ENCODE results near the gene PLAC8L1. TPM values are rescaled to one million over a fixed set of nuclear protein-coding genes. Genes with fewer than 3 reads are reported as not detected.
"Not testable (repeated sequence)": the region's sequence is repeated elsewhere in the genome, so short reads cannot be mapped to it uniquely, and the experiment has no call there.

PLAC8L1 gene, protein sequence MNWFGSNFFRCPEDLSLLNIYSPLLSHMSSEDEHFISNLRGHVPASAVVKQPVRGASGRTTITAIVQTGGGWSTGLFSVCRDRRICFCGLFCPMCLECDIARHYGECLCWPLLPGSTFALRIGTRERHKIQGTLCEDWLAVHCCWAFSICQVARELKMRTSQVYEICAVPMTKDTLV
- total RNA-seq (2014; rRNA removed; shearing (Covaris generic)): not detected in 2 replicates

DNA sequence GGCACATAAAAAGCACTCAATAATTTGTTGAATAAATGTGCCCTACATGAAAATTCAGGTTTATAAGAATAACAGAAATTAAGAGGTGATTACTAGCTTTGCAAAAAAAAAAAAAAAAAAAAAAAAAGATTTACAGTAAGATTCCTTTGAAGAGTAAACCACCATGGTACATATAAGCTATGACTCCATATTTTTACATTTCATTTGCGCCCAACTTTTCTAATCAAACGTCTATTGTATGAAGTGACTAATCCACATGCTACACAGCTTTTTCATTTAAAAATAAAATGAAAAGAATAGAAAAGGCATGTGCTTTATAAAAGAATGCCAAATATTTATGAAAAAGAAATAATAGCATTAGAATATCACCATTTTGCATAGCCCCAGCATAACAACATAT lies at the start of gene PLAC8L1:
Gene PLAC8L1 (minus strand): TSS at position 101 of the 400 bp plus-strand sequence. CDS start 1,266 bp downstream, outside the sequence.
- in situ Hi-C loops (cut with HindIII; ENCODE audit: low sequenced_read_pairs): no loop called here

DNA sequence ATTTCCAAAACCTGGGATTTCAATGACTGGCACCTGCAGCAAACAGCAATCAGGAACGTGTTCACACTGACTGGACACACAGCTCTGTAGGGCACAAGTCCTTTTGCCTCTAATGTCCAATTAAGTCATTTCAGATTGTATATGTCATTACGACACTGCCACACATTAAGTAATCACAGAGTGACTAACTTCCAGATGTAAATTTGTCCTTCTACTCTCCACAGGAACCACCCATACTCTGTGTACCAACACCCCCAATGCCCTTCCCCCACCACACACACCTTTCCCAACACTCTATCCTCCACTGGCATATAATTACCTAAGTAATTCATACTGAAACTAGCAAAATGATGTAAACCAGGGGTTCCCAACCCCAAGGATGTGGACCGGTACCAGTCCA lies 46.6 kb upstream of the PLAC8L1 start:
- in situ Hi-C loops (cut with HindIII; ENCODE audit: low sequenced_read_pairs): no loop called here
- DNase-seq (ENCODE audit: low spot score): no peak

More for the DNA sequence above, at the start of gene PLAC8L1:
- no peak for DNase-seq (ENCODE audit: low spot score)

DNA sequence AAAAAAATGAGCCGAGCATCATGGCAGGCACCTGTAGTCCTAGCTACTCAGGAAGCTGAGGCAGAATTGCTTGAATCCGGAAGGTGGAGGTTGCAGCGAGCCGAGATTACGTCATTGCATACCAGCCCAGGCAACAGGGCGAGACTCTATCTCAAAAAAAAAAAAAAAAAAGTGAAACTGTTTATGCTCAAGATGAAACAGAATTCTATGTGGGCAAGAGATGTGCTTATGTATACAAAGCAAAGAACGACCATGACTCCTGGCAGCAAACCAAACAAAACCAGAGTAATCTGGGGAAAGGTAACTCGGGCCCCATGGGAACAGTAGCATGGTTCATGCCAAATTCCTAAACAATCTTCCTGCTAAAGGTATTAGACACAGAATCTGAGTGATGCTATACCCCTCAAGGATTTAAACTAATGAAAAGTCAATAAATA lies 32.6 kb upstream of the PLAC8L1 start:
- DNase-seq (ENCODE audit: low spot score): no peak
- in situ Hi-C loops (cut with HindIII; ENCODE audit: low sequenced_read_pairs): no loop called here

DNA sequence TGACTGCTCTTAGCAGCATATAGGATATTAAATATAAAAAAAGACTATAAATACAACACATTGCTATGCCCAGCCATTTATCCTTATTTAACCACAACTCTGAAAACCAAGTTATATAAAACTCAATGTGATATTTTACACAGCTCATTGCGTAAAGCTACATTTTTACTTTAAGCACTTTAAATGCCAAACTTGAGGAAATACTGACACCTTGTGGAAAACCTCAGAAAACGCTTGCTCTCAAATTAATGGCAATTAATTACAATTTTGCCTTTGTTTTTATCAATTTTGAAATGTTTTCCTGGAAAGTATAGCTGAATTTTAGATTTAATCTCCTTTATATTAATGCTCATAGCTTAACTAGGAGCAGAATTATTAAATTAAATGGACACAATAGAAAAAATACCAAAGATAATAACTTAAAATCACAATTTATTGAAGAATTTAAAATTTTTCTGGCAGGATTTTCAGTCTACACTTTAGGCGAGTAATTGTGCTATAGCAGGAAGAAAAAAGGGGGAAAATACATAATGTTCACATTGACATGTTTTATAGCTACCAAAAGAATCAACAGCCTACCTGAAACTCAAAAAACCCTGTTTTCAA lies 25.2 kb upstream of the PLAC8L1 start:
- peak; percentile 20 for DNase-seq (ENCODE audit: low spot score)
- in situ Hi-C loops (cut with HindIII; ENCODE audit: low sequenced_read_pairs): no loop called here

DNA sequence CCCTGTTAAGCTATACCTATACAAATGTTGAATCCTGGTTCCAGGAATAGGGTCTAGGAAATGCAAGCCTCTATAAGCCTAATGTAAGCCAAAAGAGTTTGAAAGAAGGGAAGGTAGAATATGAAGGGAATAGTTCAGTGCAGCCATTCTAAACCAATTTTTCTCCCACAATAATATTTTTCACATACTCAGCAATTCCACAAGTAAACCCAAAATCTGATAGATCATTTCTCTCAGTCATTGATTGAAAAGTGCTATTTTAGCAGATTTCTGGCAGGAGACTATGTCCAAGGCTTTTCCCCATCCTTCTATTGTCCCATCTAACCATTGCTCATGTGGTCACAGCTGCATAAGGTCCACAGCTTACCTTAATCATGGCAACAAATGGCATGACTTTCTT lies 20.7 kb upstream of the PLAC8L1 start:
- in situ Hi-C loops (cut with HindIII; ENCODE audit: low sequenced_read_pairs): no loop called here
- DNase-seq (ENCODE audit: low spot score): no peak

DNA sequence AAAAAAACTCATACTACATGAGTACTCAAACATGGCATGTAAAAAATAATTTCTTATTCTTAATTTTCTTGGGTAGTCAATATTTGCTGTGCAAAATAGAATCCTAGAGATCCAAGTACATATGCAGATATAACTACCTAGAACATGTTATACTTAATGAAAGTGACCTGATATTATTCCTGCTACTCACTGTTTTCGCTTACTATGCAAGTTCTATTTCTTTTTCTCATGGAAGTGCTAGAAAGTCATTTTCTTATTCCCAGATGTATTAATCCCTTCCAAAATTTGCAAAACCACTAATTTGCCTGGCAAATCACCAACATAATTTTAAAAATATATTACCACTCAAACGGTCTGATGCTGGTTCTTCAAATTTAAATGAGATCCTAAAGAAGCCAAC lies 19.2 kb upstream of the PLAC8L1 start:
- DNase-seq (ENCODE audit: low spot score): no peak
- in situ Hi-C loops (cut with HindIII; ENCODE audit: low sequenced_read_pairs): no loop called here

DNA sequence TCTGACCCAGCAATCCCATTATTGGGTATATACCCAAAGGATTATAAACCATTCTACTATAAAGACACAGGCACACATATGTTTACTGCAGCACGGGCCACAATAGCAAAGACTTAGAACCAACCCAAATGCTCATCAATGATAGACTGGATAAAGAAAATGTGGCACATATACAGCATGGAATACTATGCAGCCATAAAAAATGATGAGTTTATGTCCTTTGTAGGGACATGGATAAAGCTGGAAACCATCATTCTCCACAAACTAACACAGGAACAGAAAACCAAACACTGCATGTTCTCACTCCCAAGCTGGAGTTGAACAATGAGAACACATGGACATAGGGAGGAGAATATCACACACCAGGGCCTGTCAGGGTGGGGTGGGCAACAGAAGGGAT lies 16.1 kb upstream of the PLAC8L1 start:
- in situ Hi-C loops (cut with HindIII; ENCODE audit: low sequenced_read_pairs): not testable (repeated sequence)

DNA sequence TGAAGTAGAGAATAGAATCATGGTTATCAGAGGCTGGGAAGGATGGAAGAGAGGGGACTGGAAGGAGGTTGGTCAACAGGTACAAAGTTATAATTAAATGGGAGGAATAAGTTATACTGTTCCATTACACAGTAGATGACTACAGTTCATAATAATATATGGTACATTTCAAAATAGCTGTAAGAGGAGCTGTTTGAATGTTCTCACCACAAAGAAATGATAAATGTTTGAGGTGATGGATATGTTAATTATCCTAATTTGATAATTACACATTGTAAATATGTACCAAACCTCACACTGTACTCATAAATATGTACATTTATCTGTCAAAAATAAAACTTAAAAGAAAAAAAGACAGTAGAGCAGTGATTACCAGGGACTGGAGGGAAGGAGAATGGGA lies 12.9 kb upstream of the PLAC8L1 start:
- in situ Hi-C loops (cut with HindIII; ENCODE audit: low sequenced_read_pairs): no loop called here
- DNase-seq (ENCODE audit: low spot score): no peak

More for the DNA sequence above, 16.1 kb upstream of the PLAC8L1 start:
- DNase-seq (ENCODE audit: low spot score): not testable (repeated sequence)

DNA sequence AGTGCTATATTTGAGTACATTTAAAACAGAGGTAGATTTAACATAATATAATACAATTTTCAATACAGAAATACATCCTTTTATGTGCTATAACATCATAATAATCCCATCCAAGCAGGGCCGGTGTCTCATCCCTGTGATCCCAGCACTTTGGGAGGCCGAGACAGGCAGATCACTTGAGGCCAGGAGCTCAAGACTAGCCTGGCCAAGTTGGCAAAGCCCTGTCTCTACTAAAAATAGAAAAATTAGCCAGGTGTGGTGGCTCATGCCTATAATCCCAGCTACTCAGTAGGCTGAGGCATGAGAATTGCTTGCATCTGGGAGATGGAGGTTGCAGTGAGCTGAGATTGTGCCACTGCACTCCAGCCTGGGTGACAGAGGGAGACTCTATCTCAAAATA lies 11.8 kb upstream of the PLAC8L1 start:
- in situ Hi-C loops (cut with HindIII; ENCODE audit: low sequenced_read_pairs): not testable (repeated sequence)
- DNase-seq (ENCODE audit: low spot score): peak; percentile 26

DNA sequence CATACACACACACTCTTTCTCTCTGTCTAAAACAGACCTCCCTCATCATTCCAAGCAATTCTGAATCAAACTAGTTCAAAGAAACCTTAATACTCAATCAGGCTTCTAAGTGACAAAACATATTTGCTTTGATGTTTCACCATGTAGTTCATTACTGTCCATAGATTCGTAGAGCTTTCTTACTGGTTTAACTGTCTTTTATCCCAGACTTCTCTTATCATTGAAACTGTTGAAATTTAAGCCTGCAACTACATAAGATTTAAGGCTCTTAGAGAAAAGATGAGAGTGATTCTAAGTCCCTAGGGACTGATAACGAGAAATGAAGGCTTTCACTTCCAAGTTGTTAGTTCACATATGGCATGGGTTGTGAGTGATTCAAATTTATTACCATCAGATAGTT lies 11.0 kb upstream of the PLAC8L1 start:
- in situ Hi-C loops (cut with HindIII; ENCODE audit: low sequenced_read_pairs): no loop called here
- no peak for DNase-seq (ENCODE audit: low spot score)

DNA sequence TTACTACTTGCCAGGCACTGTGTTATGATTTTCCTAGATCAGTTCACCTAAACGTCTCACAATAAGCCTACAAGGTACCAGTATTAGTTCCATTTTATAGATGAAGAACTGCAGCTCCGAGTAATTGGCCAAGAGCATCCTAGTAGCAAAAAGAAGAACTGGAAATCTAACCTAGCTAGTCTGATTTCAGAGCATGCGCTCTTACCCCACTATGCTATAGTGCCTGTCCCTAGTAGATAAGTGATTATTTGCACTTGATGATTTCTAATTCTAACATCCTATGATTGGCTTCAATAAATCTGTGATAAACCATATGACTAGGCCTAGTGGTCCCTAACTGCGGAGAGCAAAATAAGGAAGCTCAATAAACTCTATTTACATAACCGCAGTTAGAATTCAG lies 7.1 kb upstream of the PLAC8L1 start:
- no peak for DNase-seq (ENCODE audit: low spot score)
- in situ Hi-C loops (cut with HindIII; ENCODE audit: low sequenced_read_pairs): loop anchor here (5.0 kb wide), 1 partner anchor 50 kb away; no protein-coding TSS in a partner anchor

DNA sequence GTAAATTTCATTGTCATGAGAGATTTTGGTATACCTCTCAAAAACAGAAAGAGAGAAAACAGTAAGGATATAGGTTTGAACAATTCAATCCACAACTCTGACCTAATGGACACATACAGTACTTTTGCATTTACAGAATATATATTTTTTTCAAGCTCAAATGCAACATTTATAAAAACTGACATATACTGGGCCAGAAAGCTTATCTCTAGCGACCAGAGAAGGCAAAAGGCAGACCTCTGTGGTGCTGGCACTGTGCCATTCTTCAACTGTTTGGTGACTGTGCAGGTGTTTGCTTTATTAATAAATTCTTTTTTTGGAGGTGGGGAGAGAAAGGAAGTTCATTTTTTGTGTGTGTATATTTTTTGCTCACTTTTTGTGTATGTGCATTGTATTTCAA lies 6.0 kb upstream of the PLAC8L1 start:
- in situ Hi-C loops (cut with HindIII; ENCODE audit: low sequenced_read_pairs): loop anchor here (5.0 kb wide), 1 partner anchor 49 kb away; no protein-coding TSS in a partner anchor
- DNase-seq (ENCODE audit: low spot score): peak; percentile 9

DNA sequence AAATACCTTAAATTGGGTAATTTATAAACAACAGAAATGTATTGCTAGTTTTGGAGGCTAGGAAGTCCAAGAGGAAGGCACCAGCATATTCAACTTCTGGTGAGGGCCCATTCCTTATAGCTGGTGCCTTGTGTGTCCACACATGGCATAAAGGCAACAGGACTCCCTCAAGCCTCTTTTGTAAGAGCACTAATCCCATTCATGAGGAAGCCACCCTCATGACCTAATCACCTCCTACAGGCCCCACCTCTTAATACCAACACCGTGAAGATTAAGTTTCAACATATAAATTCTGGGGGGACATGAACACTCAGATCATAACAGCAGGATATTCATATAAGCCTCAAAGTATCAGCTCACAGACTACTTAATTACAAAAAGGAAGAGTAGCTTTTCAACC lies 4.0 kb upstream of the PLAC8L1 start:
- in situ Hi-C loops (cut with HindIII; ENCODE audit: low sequenced_read_pairs): no loop called here

DNA sequence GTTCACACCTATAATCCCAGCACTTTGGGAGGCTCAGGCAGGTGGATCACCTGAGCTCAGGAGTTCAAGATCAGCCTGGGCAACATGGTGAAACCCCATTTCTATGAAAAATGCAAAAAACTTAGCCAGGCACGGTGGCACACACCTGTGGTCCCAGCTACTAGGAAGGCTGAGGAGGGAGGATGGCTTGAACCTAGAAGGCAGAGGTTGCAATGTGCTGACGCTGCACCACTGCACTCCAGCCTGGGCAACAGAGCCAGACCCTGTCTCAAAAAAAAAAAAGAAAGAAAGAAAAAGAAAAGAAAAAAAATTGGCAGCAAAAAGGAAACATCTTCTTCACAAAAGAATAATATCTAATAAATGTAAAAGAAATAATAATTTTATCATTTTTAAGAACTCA lies 3.5 kb upstream of the PLAC8L1 start:
- in situ Hi-C loops (cut with HindIII; ENCODE audit: low sequenced_read_pairs); DNase-seq (ENCODE audit: low spot score): not testable (repeated sequence)

More for the DNA sequence above, 4.0 kb upstream of the PLAC8L1 start:
- DNase-seq (ENCODE audit: low spot score): no peak

DNA sequence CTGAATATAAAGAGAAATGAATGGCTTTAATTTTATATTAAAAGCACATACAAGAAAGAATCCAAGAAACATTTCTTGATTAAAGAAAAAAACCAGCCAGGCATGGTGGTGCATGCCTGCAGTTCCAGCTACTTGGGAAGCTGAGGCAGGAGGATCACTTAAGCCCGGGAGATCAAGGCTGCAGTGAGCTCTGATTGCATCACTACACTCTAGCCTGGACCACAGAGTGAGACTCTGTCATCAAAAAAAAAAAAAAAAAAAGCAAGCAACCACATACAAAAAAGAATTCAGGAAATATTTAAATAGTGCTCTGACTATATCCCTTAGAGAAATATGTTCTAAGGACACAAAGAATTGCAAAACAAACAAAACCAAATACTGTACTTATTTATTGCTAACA lies 2.5 kb upstream of the PLAC8L1 start:
- in situ Hi-C loops (cut with HindIII; ENCODE audit: low sequenced_read_pairs): no loop called here
- no peak for DNase-seq (ENCODE audit: low spot score)

DNA sequence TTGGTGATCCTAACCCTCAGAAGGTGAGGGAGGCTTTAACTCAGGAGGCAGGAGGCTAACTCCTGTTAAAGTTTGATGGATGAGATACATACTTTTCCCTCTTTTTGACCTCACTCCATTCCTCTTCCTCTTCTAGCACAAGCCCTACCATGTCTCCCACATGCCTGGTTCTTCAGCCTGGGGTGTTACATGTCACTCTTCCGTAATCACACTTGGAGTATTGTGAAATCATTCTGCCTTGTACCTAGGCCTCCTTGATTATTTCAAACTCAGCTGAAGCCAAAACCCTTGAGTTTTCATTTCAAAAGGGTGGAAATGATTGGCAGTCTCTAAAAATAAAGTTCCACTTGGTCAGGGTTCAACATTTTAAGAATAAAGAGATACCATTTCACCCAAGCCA lies 1.8 kb downstream of the PLAC8L1 start:
- in situ Hi-C loops (cut with HindIII; ENCODE audit: low sequenced_read_pairs): no loop called here
- no peak for DNase-seq (ENCODE audit: low spot score)

DNA sequence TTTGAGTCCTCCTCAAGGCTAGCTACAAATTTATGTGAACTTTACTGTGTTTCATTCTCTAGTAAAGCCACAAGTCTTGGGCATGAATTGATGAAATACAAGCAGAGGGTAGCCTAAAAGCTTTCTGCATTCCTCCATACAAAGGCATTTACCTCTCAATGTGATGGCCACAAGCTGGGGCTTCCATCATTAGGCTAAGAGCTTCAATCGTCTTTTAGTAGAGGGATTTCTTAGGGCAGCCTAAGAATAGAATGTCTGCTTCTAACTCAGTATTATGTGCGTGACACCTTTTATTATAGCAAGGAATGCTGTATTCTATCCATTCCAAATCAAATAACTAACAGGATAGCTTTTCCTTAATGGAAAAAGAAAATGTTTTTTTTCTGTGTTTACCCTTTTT lies 3.7 kb downstream of the PLAC8L1 start:
- in situ Hi-C loops (cut with HindIII; ENCODE audit: low sequenced_read_pairs): no loop called here
- no peak for DNase-seq (ENCODE audit: low spot score)

DNA sequence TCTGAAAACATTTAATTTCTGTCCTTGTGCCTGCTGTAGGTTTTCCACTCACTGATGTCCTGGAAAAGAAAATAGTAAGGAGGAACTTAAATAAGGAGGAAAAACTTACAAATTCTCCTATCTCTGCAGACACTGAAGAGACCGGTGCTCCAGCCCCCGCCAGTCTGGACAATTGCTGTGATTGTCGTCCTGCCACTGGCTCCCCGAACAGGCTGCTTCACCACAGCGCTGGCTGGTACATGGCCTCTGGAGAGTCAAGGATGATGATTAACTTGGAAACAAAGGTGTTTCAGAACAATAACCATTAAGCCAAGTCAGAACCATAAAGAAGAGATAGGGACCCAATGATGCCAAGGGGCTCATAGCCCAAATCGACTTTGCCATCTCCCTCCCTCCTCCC lies 7.3 kb downstream of the PLAC8L1 start:
- in situ Hi-C loops (cut with HindIII; ENCODE audit: low sequenced_read_pairs): no loop called here
- no peak for DNase-seq (ENCODE audit: low spot score)

DNA sequence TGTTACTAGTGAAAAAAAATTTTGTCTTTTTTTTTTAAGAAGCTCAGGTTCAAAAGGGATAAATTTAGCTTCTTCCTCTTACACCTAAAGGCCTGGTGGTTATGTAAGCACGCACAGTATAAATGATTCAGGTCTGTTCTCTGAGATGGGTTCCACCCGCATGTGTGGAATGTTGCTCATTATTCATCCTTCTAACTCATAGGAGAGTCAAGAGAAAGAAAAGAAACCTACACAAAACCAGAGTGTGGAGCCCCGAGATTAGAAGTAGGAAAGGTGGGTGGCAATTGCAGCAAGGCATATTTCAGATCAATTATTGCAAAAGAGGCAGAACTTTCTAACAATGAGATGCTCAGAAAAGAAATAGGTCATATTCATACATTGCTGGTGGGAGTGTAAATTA lies 13.5 kb downstream of the PLAC8L1 start:
- DNase-seq (ENCODE audit: low spot score): no peak
- in situ Hi-C loops (cut with HindIII; ENCODE audit: low sequenced_read_pairs): no loop called here

DNA sequence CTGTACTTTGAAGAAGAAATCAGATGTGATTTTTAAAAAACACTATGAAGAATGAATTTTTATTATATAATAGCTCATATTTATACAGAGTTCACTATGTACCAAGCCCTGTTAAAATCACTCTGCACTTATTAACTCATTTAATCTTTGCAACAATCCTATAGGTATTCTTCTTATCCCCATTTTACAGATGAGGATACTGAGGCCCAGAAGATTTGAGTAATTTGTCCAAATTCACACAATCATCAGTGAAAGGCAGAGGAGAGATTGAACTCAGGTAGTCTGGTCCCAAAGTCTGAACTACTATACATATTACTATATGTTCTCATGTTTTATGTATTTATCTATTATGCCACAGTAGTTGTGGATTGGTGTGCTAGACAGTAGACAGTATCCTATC lies 16.1 kb downstream of the PLAC8L1 start:
- in situ Hi-C loops (cut with HindIII; ENCODE audit: low sequenced_read_pairs): no loop called here
- no peak for DNase-seq (ENCODE audit: low spot score)

DNA sequence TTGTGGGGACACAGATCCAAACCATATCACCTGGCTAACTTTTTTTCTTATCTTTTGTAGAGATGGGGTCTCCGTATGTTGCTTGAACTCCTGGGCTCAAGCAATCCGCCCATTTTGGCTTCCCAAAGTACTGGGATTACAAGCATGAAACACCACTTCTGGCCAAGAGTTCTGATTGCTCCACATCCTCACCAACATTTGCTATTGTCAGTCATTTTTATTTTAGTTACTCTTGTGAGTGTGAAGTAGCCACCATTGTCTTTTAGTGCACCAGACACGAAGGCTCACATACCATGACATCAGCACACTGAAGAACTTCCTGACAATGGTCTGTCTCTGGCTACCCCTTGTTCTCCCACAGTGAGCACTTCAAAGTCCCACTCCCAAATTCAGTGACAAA lies 17.3 kb downstream of the PLAC8L1 start:
- DNase-seq (ENCODE audit: low spot score): no peak
- in situ Hi-C loops (cut with HindIII; ENCODE audit: low sequenced_read_pairs): no loop called here
